ENCODE results near the gene ZYG11A.

ZYG11A gene

GRCh38 chr1:52880206-52880605 lies 37.6 kb downstream of the ZYG11A start:
- DNase-seq: no peak

GRCh38 chr1:52887483-52887882 lies 44.9 kb downstream of the ZYG11A start:
- no peak for DNase-seq

- DNase-seq: no peak
Measured at GRCh38 chr1:52892424-52893215, 50.1 kb downstream of the ZYG11A start.

GRCh38 chr1:52899445-52899894 lies 56.9 kb downstream of the ZYG11A start:
- no peak for DNase-seq

- DNase-seq: no peak
Measured at GRCh38 chr1:52900402-52900801, 57.8 kb downstream of the ZYG11A start.

GRCh38 chr1:52901384-52901783 lies 58.8 kb downstream of the ZYG11A start:
- no peak for DNase-seq

- DNase-seq: no peak
Measured at GRCh38 chr1:52904208-52904926, 61.8 kb downstream of the ZYG11A start.

- peak; percentile 39 for DNase-seq
Measured at GRCh38 chr1:52904927-52905698, 62.6 kb downstream of the ZYG11A start.

GRCh38 chr1:52906135-52906603 lies 63.6 kb downstream of the ZYG11A start:
- DNase-seq: no peak

- no peak for DNase-seq
Measured at GRCh38 chr1:52907068-52907811, 64.7 kb downstream of the ZYG11A start.

- DNase-seq: no peak
Measured at GRCh38 chr1:52907812-52908153, 65.2 kb downstream of the ZYG11A start.

- no peak for DNase-seq
Measured at GRCh38 chr1:52911541-52911940, 69.0 kb downstream of the ZYG11A start.

- DNase-seq: no peak
Measured at GRCh38 chr1:52913014-52913413, 70.5 kb downstream of the ZYG11A start.

- no peak for DNase-seq
Measured at GRCh38 chr1:52913537-52913936, 71.0 kb downstream of the ZYG11A start.

- no peak for DNase-seq
Measured at GRCh38 chr1:52914463-52914862, 71.9 kb downstream of the ZYG11A start.

GRCh38 chr1:52915211-52915854 lies 72.8 kb downstream of the ZYG11A start:
- no peak for DNase-seq

- DNase-seq: no peak
Measured at GRCh38 chr1:52915855-52916220, 73.3 kb downstream of the ZYG11A start.

- no peak for DNase-seq
Measured at GRCh38 chr1:52916241-52916975, 73.8 kb downstream of the ZYG11A start.

GRCh38 chr1:52917156-52917555 lies 74.6 kb downstream of the ZYG11A start:
- DNase-seq: no peak

GRCh38 chr1:52917581-52917980 lies 75.0 kb downstream of the ZYG11A start:
- no peak for DNase-seq

- DNase-seq: no peak
Measured at GRCh38 chr1:52918201-52918600, 75.6 kb downstream of the ZYG11A start.

All from activated naive CD4-positive, alpha-beta T cell treated with anti-CD3 and anti-CD28 coated beads, Interleukin-2, amount 50 U/mL, for 16 hours (primary cell).